T-cell (primary cell): ENCODE results near the gene STK32B. TPM values are rescaled to one million over a fixed set of nuclear protein-coding genes. Genes with fewer than 3 reads are reported as not detected.
A peak's percentile ranks its signal among the peaks of the same experiment; 100 is the strongest.
"Not testable (repeated sequence)": the region's sequence is repeated elsewhere in the genome, so short reads cannot be mapped to it uniquely, and the experiment has no call there.

Experiments
- ATAC-seq, 4 experiments: fragments of 200-7000 bp in 3 of 4; fragments of 150-1000 bp in 1 of 4; cut with Tn5 transposase; replicated peaks in 1 of 4; 1 replicate in 3 of 4; 2 replicates in 1 of 4; pipeline ENCODE4 v1.10.0; 2021; ENCODE audit warnings: moderate library complexity in 3 of 4, mild to moderate bottlenecking in 2 of 4, moderate number of reproducible peaks in 1 of 4
- CTCF ChIA-PET, 2 donors: fragments of 300-600 bp; sonication (Branson Sonifier 250); formaldehyde crosslinking; loops; one replicate each; lab custom pipeline; 2022; ENCODE audit warnings: antibody characterized with exemption in 2 of 2; lab: Charles Lee
- POLR2A ChIA-PET, 2 donors: fragments of 300-600 bp; sonication (Branson Sonifier 250); formaldehyde crosslinking; loops; one replicate each; lab custom pipeline; 2022; ENCODE audit warnings: antibody characterized with exemption in 2 of 2; lab: Charles Lee
- DNase-seq, 35 experiments: peaks; one replicate each; pipeline versions ENCODE4 v3.0.0 to v3.0.0-alpha.2; 2013 to 2023
- H3K27ac ChIP-seq: one replicate; pipeline ENCODE4 v1.5.1; 2013; ENCODE audit warnings: low read length
- H3K27me3 ChIP-seq, 2 experiments: replicated peaks in 1 of 2; 1 replicate in 1 of 2; 2 replicates in 1 of 2; pipeline versions ENCODE4 v1.6.1 to v1.7.0; 2013; ENCODE audit warnings: low read length in 1 of 2, mixed read lengths in 1 of 2; ENCODE audit not compliant: control insufficient read depth in 2 of 2, insufficient read depth in 2 of 2; ENCODE audit errors: extremely low read depth in 1 of 2
- H3K36me3 ChIP-seq, 2 donors: 1 replicate in 1 of 2; 2 replicates in 1 of 2; pipeline versions ENCODE4 v1.6.1 to v1.7.0; 2013; ENCODE audit warnings: low read length in 1 of 2; ENCODE audit not compliant: control insufficient read depth in 2 of 2, insufficient read depth in 1 of 2; ENCODE audit errors: extremely low read depth in 1 of 2
- H3K4me1 ChIP-seq, 2 experiments: 1 replicate in 1 of 2; 2 replicates in 1 of 2; pipeline versions ENCODE4 v1.6.1 to v1.7.0; 2013; ENCODE audit warnings: low read length in 2 of 2, mixed read lengths in 1 of 2; ENCODE audit not compliant: insufficient read depth in 2 of 2, control insufficient read depth in 1 of 2; ENCODE audit errors: extremely low read depth in 1 of 2
- H3K4me3 ChIP-seq, 2 donors: 1 replicate in 1 of 2; 2 replicates in 1 of 2; pipeline versions ENCODE4 v1.5.1 to v1.7.0; 2013; ENCODE audit warnings: mild to moderate bottlenecking in 2 of 2, low read length in 1 of 2, moderate library complexity in 1 of 2; ENCODE audit not compliant: control insufficient read depth in 1 of 2; ENCODE audit errors: extremely low read depth in 1 of 2
- H3K9me3 ChIP-seq: 2 replicates; pipeline ENCODE4 v1.7.0; 2013
- H3K27ac Mint-ChIP-seq, 2 donors: one replicate each; pipeline ENCODE4 v1.8.0; 2020 to 2021; ENCODE audit warnings: mild to moderate bottlenecking in 2 of 2, mixed read lengths in 2 of 2
- H3K27me3 Mint-ChIP-seq, 2 donors: one replicate each; pipeline ENCODE4 v1.8.0; 2021 to 2022; ENCODE audit warnings: mixed read lengths in 2 of 2
- H3K36me3 Mint-ChIP-seq: one replicate; pipeline ENCODE4 v1.8.0; 2021; ENCODE audit warnings: mixed read lengths
- H3K4me1 Mint-ChIP-seq, 3 donors: one replicate each; pipeline ENCODE4 v1.8.0; 2020 to 2022; ENCODE audit warnings: mixed read lengths in 3 of 3, mild to moderate bottlenecking in 1 of 3
- H3K4me3 Mint-ChIP-seq, 3 donors: one replicate each; pipeline ENCODE4 v1.8.0; 2020 to 2022; ENCODE audit warnings: mild to moderate bottlenecking in 3 of 3, mixed read lengths in 3 of 3, moderate library complexity in 3 of 3
- H3K9me3 Mint-ChIP-seq, 3 donors: one replicate each; pipeline ENCODE4 v1.8.0; 2020 to 2022; ENCODE audit warnings: mixed read lengths in 3 of 3
- WGBS: methylation state at CpG from one replicate; pipeline ENCODE4 v1.1.5; 2013; ENCODE audit warnings: missing lambda C conversion rate; ENCODE audit not compliant: insufficient coverage; 5-methylcytosine and 5-hydroxymethylcytosine counted together
- total RNA-seq, 35 experiments: library from RNA in 6 of 35; stranded (reverse) in 6 of 35; fragments of 120-200 nt in 1 of 35; gene quantifications; one replicate each; pipeline versions ENCODE4 v1.2.1 to v1.2.4 and lab custom pipeline; 2013 to 2026

The STK32B gene
- total RNA-seq, 5 donors from 2014 or later (not counting 1 experiment from before 2014, with no cell fraction given): 0.12 to 0.20 (median 0.15) TPM; not detected in 2

GRCh38 chr4:5237086-5237660 is 185.9 kb downstream of the STK32B start:
- ChIA-PET CTCF (no interaction called here), POLR2A (no interaction called here)
- no peak overlapping the region for H3K4me3 Mint-ChIP-seq
- H3K27me3 ChIP-seq: no peaks in the 10 kb centered on the region
- no peaks in the 10 kb centered on the region for H3K4me1 ChIP-seq
- no peak for DNase-seq
- H3K36me3 Mint-ChIP-seq: no peaks in the 10 kb centered on the region
- no peaks in the 10 kb centered on the region for H3K9me3 Mint-ChIP-seq
- no peaks in the 10 kb centered on the region for H3K4me1 Mint-ChIP-seq
- no peak overlapping the region for H3K4me3 ChIP-seq
- ATAC-seq: no peak
- no peak overlapping the region for H3K27ac ChIP-seq
- 83% methylated on average over 2 of the region's 3 CpGs for WGBS
- no peaks in the 10 kb centered on the region for H3K27me3 Mint-ChIP-seq
- no peaks in the 10 kb centered on the region for H3K9me3 ChIP-seq
- no peak overlapping the region for H3K27ac Mint-ChIP-seq
- H3K36me3 ChIP-seq: no peaks in the 10 kb centered on the region

- ChIA-PET POLR2A (no interaction called here), CTCF (no interaction called here)
- Mint-ChIP-seq H3K4me3 (no peak overlapping the region), H3K27me3 (no peaks in the 10 kb centered on the region), H3K36me3 (no peaks in the 10 kb centered on the region), H3K9me3 (no peaks in the 10 kb centered on the region), H3K27ac (no peak overlapping the region), H3K4me1 (no peaks in the 10 kb centered on the region)
- Histone ChIP-seq H3K27me3 (no peaks in the 10 kb centered on the region), H3K4me3 (no peak overlapping the region), H3K27ac (no peak overlapping the region), H3K36me3 (no peaks in the 10 kb centered on the region), H3K9me3 (no peaks in the 10 kb centered on the region), H3K4me1 (no peaks in the 10 kb centered on the region)
- DNase-seq (no peak), ATAC-seq (no peak)
- WGBS: 75% methylated on average over 2 of the region's 4 CpGs
These were observed 186.9 kb downstream of the STK32B start for GRCh38 chr4:5238173-5238572.

- Mint-ChIP-seq H3K4me1 (peaks cover 0 to 18% (median 13%) of the 10 kb centered on the region in 3 donors), H3K4me3 (peak overlapping the region in 1 of 3 donors; percentile 56)
- H3K9me3 Mint-ChIP-seq, H3K9me3 ChIP-seq, H3K27me3 ChIP-seq, H3K4me1 ChIP-seq, H3K4me3 ChIP-seq, CTCF ChIA-PET, H3K27me3 Mint-ChIP-seq, H3K36me3 ChIP-seq, POLR2A ChIA-PET, H3K27ac Mint-ChIP-seq, H3K27ac ChIP-seq, H3K36me3 Mint-ChIP-seq, ATAC-seq: not testable (repeated sequence)
- WGBS: 61% methylated on average over 7 of the region's 7 CpGs
- DNase-seq: peak in 21 of 35 experiments; percentile 0 to 43 (median 11)
These were observed 195.8 kb downstream of the STK32B start for GRCh38 chr4:5247061-5247460.

GRCh38 chr4:5247735-5248134 is 196.5 kb downstream of the STK32B start:
- Mint-ChIP-seq H3K4me1 (peaks cover 0 to 18% (median 13%) of the 10 kb centered on the region in 3 donors), H3K36me3 (no peaks in the 10 kb centered on the region), H3K27ac (no peak overlapping the region), H3K4me3 (peak overlapping the region in 1 of 3 donors; percentile 56), H3K27me3 (peaks cover 0 to 3% of the 10 kb centered on the region in 2 donors), H3K9me3 (no peaks in the 10 kb centered on the region)
- Histone ChIP-seq H3K27me3 (no peaks in the 10 kb centered on the region), H3K27ac (no peak overlapping the region), H3K4me1 (no peaks in the 10 kb centered on the region), H3K9me3 (no peaks in the 10 kb centered on the region), H3K4me3 (no peak overlapping the region), H3K36me3 (no peaks in the 10 kb centered on the region)
- ATAC-seq: no peak
- ChIA-PET POLR2A (no interaction called here), CTCF (no interaction called here)
- no CpG with 5 or more reads among the region's 1 CpG for WGBS
- DNase-seq: no peak

GRCh38 chr4:5249727-5250126 is 198.4 kb downstream of the STK32B start:
- H3K27me3 ChIP-seq: no peaks in the 10 kb centered on the region
- DNase-seq (no peak), ATAC-seq (no peak)
- H3K4me1 ChIP-seq: no peaks in the 10 kb centered on the region
- ChIA-PET CTCF (no interaction called here), POLR2A (no interaction called here)
- WGBS: no CpG with 5 or more reads among the region's 2 CpGs
- H3K4me3 ChIP-seq: no peak overlapping the region
- no peak overlapping the region for H3K4me3 Mint-ChIP-seq
- no peaks in the 10 kb centered on the region for H3K36me3 ChIP-seq
- H3K9me3 Mint-ChIP-seq: no peaks in the 10 kb centered on the region
- H3K9me3 ChIP-seq: no peaks in the 10 kb centered on the region
- H3K4me1 Mint-ChIP-seq: peaks cover 0 to 18% (median 13%) of the 10 kb centered on the region in 3 donors
- H3K27ac Mint-ChIP-seq: no peak overlapping the region
- peaks cover 0 to 3% of the 10 kb centered on the region in 2 donors for H3K27me3 Mint-ChIP-seq
- no peak overlapping the region for H3K27ac ChIP-seq
- no peaks in the 10 kb centered on the region for H3K36me3 Mint-ChIP-seq

GRCh38 chr4:5250536-5250935 is 199.3 kb downstream of the STK32B start:
- no CpG with 5 or more reads among the region's 5 CpGs for WGBS
- H3K4me1 ChIP-seq, H3K36me3 Mint-ChIP-seq, H3K9me3 ChIP-seq, H3K27me3 Mint-ChIP-seq, POLR2A ChIA-PET, ATAC-seq, CTCF ChIA-PET, H3K9me3 Mint-ChIP-seq, DNase-seq, H3K4me3 ChIP-seq, H3K27me3 ChIP-seq, H3K4me3 Mint-ChIP-seq, H3K27ac ChIP-seq, H3K36me3 ChIP-seq, H3K27ac Mint-ChIP-seq: not testable (repeated sequence)
- peaks cover 0 to 18% (median 13%) of the 10 kb centered on the region in 3 donors for H3K4me1 Mint-ChIP-seq

- CTCF ChIA-PET: no interaction called here
- no peaks in the 10 kb centered on the region for H3K36me3 Mint-ChIP-seq
- H3K27me3 ChIP-seq: no peaks in the 10 kb centered on the region
- POLR2A ChIA-PET: no interaction called here
- ATAC-seq: no peak
- H3K9me3 Mint-ChIP-seq: no peaks in the 10 kb centered on the region
- H3K36me3 ChIP-seq: no peaks in the 10 kb centered on the region
- H3K27ac Mint-ChIP-seq: no peak overlapping the region
- no peaks in the 10 kb centered on the region for H3K4me1 ChIP-seq
- no peaks in the 10 kb centered on the region for H3K27me3 Mint-ChIP-seq
- H3K4me1 Mint-ChIP-seq: no peaks in the 10 kb centered on the region
- no peaks in the 10 kb centered on the region for H3K9me3 ChIP-seq
- H3K4me3 ChIP-seq: no peak overlapping the region
- no peak overlapping the region for H3K4me3 Mint-ChIP-seq
- H3K27ac ChIP-seq: no peak overlapping the region
- DNase-seq: no peak
- 93% methylated on average over 2 of the region's 4 CpGs for WGBS
These were observed 205.1 kb downstream of the STK32B start for GRCh38 chr4:5256421-5256820.
